GM23338 (cell line): ENCODE results near the gene VPS37C. TPM values are rescaled to one million over a fixed set of nuclear protein-coding genes. Genes with fewer than 3 reads are reported as not detected.

Source experiments
- ATAC-seq: fragments of 200-7000 bp; cut with Tn5 transposase; 3 replicates; pipeline ENCODE4 v1.9.1; 2020
- DNase-seq: peaks from one replicate; pipeline ENCODE4 v3.0.0-alpha.2; 2015; ENCODE audit warnings: low spot score
- H2AFZ ChIP-seq: fragments of 200-600 bp; sonication (generic); 2 replicates; pipeline ENCODE4 v1.8.0; 2016; ENCODE audit warnings: antibody characterized with exemption, mild to moderate bottlenecking, moderate library complexity
- H3F3A ChIP-seq: fragments of 200-600 bp; sonication (generic); replicated peaks from 2 replicates; pipeline ENCODE4 v1.8.0; 2017; ENCODE audit warnings: antibody characterized with exemption, mixed run types, low read depth
- H3K27ac ChIP-seq: fragments of 200-600 bp; sonication (generic); 2 replicates; pipeline ENCODE4 v1.6.1; 2016; ENCODE audit warnings: low read depth
- H3K27me3 ChIP-seq: fragments of 200-600 bp; sonication (generic); 2 replicates; pipeline ENCODE4 v1.8.0; 2016; ENCODE audit warnings: mild to moderate bottlenecking, mixed run types, moderate library complexity; ENCODE audit not compliant: insufficient read depth
- H3K36me3 ChIP-seq: fragments of 200-600 bp; sonication (generic); 2 replicates; pipeline ENCODE4 v1.8.0; 2016; ENCODE audit warnings: mild to moderate bottlenecking; ENCODE audit not compliant: insufficient read depth
- H3K4me1 ChIP-seq: fragments of 200-600 bp; sonication (generic); 2 replicates; pipeline ENCODE4 v1.8.0; 2016; ENCODE audit warnings: mild to moderate bottlenecking, moderate library complexity; ENCODE audit not compliant: insufficient read depth
- H3K4me2 ChIP-seq: fragments of 200-600 bp; sonication (generic); 2 replicates; pipeline ENCODE4 v1.7.1; 2017; ENCODE audit warnings: mixed run types
- H3K4me3 ChIP-seq: fragments of 200-600 bp; sonication (generic); 2 replicates; pipeline ENCODE4 v1.6.1; 2016; ENCODE audit warnings: mixed run types
- H3K79me2 ChIP-seq: fragments of 200-600 bp; sonication (generic); replicated peaks from 2 replicates; pipeline ENCODE4 v1.8.0; 2017; ENCODE audit warnings: mild to moderate bottlenecking; ENCODE audit not compliant: insufficient read depth
- H3K9me2 ChIP-seq: fragments of 200-600 bp; sonication (generic); 2 replicates; pipeline ENCODE4 v1.8.0; 2017; ENCODE audit not compliant: insufficient read depth
- H4K20me1 ChIP-seq: fragments of 200-600 bp; sonication (generic); replicated peaks from 2 replicates; pipeline ENCODE4 v1.8.0; 2017; ENCODE audit warnings: mild to moderate bottlenecking; ENCODE audit not compliant: insufficient read depth
- H3K27ac Mint-ChIP-seq: 2 replicates; pipeline ENCODE4 v1.8.0; 2020; ENCODE audit warnings: inconsistent platforms, mild to moderate bottlenecking, moderate library complexity, mixed read lengths
- H3K27me3 Mint-ChIP-seq: 3 replicates; pipeline ENCODE4 v1.8.0; 2022; ENCODE audit warnings: low read depth, mild to moderate bottlenecking, moderate library complexity, mixed read lengths, inconsistent platforms; ENCODE audit not compliant: insufficient read depth, poor library complexity
- H3K36me3 Mint-ChIP-seq: 3 replicates; pipeline ENCODE4 v1.8.0; 2021; ENCODE audit warnings: low read depth, mild to moderate bottlenecking, inconsistent platforms, moderate library complexity, mixed read lengths
- H3K4me1 Mint-ChIP-seq: 3 replicates; pipeline ENCODE4 v1.8.0; 2020; ENCODE audit warnings: mild to moderate bottlenecking, inconsistent platforms, mixed read lengths
- H3K4me3 Mint-ChIP-seq: 3 replicates; pipeline ENCODE4 v1.8.0; 2021; ENCODE audit warnings: moderate library complexity, mild to moderate bottlenecking, inconsistent platforms, mixed read lengths
- H3K9me3 Mint-ChIP-seq: 3 replicates; pipeline ENCODE4 v1.8.0; 2020; ENCODE audit warnings: moderate library complexity, mild to moderate bottlenecking, inconsistent platforms, mixed read lengths
- CREB1 ChIP-seq: fragments of 250-450 bp; sonication (Bioruptor Pico); IDR thresholded peaks from 2 replicates; pipeline ENCODE4 v1.5.0; 2020; ENCODE audit warnings: low read depth, mild to moderate bottlenecking, moderate library complexity
- EZH2phosphoT487 ChIP-seq: fragments of 200-600 bp; sonication (generic); IDR thresholded peaks from one replicate; pipeline ENCODE4 v1.8.1; 2018; ENCODE audit warnings: antibody characterized with exemption; ENCODE audit not compliant: unreplicated experiment
- NANOG ChIP-seq: IDR thresholded peaks from 2 replicates; pipeline ENCODE4 v1.6.1; 2016; ENCODE audit warnings: antibody characterized with exemption, borderline replicate concordance
- POLR2AphosphoS5 ChIP-seq: IDR thresholded peaks from 2 replicates; pipeline ENCODE4 v1.6.1; 2016; ENCODE audit warnings: antibody characterized with exemption, low read depth
- polyA plus RNA-seq: library from polyadenylated mRNA; unstranded; fragments of >200 nt; fragmentation: Nextera tagmentation; extraction: Ambion mirVana; gene quantifications from 2 replicates; pipeline ENCODE4 v1.2.1, GENCODE V29; 2016
- total RNA-seq: library from RNA; depleted of rRNA; stranded (reverse); fragments of >200 nt; shearing (Covaris generic); gene quantifications from 2 replicates; pipeline ENCODE4 v1.2.3, GENCODE V29; 2014
- TF ChIP-seq, protein P1 (sequence below): fragments of 250-450 bp; sonication (Bioruptor Pico); IDR thresholded peaks from 2 replicates; pipeline ENCODE4 v1.5.0; 2020; ENCODE audit warnings: mild to moderate bottlenecking, moderate library complexity
- TF ChIP-seq, protein P2 (sequence below): IDR thresholded peaks from one replicate; pipeline ENCODE4 v1.6.1; 2018; ENCODE audit warnings: antibody characterized with exemption; ENCODE audit not compliant: unreplicated experiment

Gene VPS37C
- total and polyA plus RNA-seq, 2 experiments from 2014 or later = 8.8 to 19.4 TPM

DNA sequence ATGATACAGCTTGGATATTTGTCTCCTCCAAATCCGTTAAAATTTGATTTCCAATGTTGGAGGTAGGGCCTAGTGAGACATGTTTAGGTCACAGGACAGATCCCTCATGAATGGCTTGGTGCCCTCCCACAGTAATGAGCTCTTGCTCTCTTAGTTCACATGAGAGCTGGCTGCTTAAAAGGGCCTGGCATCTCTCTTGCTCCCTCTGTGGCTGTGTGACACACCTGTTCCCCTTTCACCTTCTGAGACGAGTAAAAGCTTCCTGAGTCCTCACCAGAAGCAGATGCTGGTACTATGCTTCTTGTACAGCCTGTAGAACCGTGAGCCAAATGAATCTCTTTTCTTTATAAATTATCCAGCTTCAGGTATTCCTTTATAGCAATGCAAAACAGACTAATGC is 3.5 kb downstream of the VPS37C start:
- TF ChIP-seq NANOG (no peak), POLR2AphosphoS5 (no peak), CREB1 (CRISPR knock-in tag) (no peak), EZH2phosphoT487 (no peak)
- TF ChIP-seq, protein P1, sequence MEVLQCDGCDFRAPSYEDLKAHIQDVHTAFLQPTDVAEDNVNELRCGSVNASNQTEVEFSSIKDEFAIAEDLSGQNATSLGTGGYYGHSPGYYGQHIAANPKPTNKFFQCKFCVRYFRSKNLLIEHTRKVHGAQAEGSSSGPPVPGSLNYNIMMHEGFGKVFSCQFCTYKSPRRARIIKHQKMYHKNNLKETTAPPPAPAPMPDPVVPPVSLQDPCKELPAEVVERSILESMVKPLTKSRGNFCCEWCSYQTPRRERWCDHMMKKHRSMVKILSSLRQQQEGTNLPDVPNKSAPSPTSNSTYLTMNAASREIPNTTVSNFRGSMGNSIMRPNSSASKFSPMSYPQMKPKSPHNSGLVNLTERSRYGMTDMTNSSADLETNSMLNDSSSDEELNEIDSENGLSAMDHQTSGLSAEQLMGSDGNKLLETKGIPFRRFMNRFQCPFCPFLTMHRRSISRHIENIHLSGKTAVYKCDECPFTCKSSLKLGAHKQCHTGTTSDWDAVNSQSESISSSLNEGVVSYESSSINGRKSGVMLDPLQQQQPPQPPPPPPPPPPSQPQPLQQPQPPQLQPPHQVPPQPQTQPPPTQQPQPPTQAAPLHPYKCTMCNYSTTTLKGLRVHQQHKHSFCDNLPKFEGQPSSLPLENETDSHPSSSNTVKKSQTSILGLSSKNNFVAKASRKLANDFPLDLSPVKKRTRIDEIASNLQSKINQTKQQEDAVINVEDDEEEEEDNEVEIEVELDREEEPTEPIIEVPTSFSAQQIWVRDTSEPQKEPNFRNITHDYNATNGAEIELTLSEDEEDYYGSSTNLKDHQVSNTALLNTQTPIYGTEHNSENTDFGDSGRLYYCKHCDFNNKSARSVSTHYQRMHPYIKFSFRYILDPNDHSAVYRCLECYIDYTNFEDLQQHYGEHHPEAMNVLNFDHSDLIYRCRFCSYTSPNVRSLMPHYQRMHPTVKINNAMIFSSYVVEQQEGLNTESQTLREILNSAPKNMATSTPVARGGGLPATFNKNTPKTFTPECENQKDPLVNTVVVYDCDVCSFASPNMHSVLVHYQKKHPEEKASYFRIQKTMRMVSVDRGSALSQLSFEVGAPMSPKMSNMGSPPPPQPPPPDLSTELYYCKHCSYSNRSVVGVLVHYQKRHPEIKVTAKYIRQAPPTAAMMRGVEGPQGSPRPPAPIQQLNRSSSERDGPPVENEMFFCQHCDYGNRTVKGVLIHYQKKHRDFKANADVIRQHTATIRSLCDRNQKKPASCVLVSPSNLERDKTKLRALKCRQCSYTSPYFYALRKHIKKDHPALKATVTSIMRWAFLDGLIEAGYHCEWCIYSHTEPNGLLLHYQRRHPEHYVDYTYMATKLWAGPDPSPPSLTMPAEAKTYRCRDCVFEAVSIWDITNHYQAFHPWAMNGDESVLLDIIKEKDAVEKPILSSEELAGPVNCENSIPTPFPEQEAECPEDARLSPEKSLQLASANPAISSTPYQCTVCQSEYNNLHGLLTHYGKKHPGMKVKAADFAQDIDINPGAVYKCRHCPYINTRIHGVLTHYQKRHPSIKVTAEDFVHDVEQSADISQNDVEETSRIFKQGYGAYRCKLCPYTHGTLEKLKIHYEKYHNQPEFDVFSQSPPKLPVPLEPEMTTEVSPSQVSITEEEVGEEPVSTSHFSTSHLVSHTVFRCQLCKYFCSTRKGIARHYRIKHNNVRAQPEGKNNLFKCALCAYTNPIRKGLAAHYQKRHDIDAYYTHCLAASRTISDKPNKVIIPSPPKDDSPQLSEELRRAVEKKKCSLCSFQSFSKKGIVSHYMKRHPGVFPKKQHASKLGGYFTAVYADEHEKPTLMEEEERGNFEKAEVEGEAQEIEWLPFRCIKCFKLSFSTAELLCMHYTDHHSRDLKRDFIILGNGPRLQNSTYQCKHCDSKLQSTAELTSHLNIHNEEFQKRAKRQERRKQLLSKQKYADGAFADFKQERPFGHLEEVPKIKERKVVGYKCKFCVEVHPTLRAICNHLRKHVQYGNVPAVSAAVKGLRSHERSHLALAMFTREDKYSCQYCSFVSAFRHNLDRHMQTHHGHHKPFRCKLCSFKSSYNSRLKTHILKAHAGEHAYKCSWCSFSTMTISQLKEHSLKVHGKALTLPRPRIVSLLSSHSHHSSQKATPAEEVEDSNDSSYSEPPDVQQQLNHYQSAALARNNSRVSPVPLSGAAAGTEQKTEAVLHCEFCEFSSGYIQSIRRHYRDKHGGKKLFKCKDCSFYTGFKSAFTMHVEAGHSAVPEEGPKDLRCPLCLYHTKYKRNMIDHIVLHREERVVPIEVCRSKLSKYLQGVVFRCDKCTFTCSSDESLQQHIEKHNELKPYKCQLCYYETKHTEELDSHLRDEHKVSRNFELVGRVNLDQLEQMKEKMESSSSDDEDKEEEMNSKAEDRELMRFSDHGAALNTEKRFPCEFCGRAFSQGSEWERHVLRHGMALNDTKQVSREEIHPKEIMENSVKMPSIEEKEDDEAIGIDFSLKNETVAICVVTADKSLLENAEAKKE (CRISPR knock-in tag) = no peak
- TF ChIP-seq, protein P2, sequence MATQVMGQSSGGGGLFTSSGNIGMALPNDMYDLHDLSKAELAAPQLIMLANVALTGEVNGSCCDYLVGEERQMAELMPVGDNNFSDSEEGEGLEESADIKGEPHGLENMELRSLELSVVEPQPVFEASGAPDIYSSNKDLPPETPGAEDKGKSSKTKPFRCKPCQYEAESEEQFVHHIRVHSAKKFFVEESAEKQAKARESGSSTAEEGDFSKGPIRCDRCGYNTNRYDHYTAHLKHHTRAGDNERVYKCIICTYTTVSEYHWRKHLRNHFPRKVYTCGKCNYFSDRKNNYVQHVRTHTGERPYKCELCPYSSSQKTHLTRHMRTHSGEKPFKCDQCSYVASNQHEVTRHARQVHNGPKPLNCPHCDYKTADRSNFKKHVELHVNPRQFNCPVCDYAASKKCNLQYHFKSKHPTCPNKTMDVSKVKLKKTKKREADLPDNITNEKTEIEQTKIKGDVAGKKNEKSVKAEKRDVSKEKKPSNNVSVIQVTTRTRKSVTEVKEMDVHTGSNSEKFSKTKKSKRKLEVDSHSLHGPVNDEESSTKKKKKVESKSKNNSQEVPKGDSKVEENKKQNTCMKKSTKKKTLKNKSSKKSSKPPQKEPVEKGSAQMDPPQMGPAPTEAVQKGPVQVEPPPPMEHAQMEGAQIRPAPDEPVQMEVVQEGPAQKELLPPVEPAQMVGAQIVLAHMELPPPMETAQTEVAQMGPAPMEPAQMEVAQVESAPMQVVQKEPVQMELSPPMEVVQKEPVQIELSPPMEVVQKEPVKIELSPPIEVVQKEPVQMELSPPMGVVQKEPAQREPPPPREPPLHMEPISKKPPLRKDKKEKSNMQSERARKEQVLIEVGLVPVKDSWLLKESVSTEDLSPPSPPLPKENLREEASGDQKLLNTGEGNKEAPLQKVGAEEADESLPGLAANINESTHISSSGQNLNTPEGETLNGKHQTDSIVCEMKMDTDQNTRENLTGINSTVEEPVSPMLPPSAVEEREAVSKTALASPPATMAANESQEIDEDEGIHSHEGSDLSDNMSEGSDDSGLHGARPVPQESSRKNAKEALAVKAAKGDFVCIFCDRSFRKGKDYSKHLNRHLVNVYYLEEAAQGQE = no peak
- peaks cover 3% of the 10 kb centered on the region for H3K27me3 Mint-ChIP-seq
- no peak overlapping the region for H3K4me3 Mint-ChIP-seq
- no peak overlapping the region for H3K4me3 ChIP-seq
- no peaks in the 10 kb centered on the region for H3K36me3 Mint-ChIP-seq
- no peaks in the 10 kb centered on the region for H3K9me2 ChIP-seq
- 0 out of 2 replicates have a peak, but pooled peaks cover 10% of the 10 kb centered on the region for H3F3A ChIP-seq
- H2AFZ ChIP-seq = no peak overlapping the region
- H3K4me2 ChIP-seq = no peak overlapping the region
- DNase-seq = peak; percentile 32
- H3K27ac Mint-ChIP-seq = no peak overlapping the region
- H4K20me1 ChIP-seq = peaks cover 26% of the 10 kb centered on the region
- H3K36me3 ChIP-seq = no peaks in the 10 kb centered on the region
- H3K27ac ChIP-seq = no peak overlapping the region
- H3K79me2 ChIP-seq = peaks cover 76% of the 10 kb centered on the region
- H3K4me1 ChIP-seq = peaks cover 17% of the 10 kb centered on the region
- H3K27me3 ChIP-seq = no peaks in the 10 kb centered on the region
- H3K4me1 Mint-ChIP-seq = peaks cover 34% of the 10 kb centered on the region
- ATAC-seq = no peak
- H3K9me3 Mint-ChIP-seq = no peaks in the 10 kb centered on the region
